ENCODE data around the gene NCAPH2. TPM values are rescaled to one million over a fixed set of nuclear protein-coding genes. Genes with fewer than 3 reads are reported as not detected.

Gene NCAPH2
- total RNA-seq, 1 donor from 2014 or later: 45.7 TPM

DNA sequence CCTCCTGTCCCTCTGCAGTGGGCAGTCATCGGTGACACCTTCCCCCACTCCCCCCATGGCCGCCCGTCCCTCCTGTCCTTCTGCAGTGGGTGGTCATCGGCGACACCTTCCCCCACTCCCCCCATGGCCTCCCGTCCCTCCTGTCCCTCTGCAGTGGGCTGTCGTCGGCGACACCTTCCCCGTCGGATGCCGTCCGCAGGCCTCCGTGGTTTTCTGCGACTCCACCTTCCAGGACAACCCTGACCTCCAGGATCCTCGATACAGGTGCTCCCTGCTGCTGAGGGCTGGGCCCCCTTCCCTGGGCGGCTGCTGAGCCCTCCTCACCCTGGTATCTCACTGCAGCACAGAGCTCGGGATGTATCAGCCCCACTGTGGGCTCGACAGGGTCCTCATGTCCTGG is 19.1 kb upstream of the NCAPH2 start:
- Histone ChIP-seq H3K27ac (no peak overlapping the region), H3K4me1 (no peaks in the 10 kb centered on the region), H3K9me3 (no peaks in the 10 kb centered on the region), H3K4me3 (no peak overlapping the region), H3K36me3 (no peaks in the 10 kb centered on the region), H3K27me3 (no peaks in the 10 kb centered on the region)
- DNase-seq (ENCODE audit: extremely low spot score in 2 of 2): no peak
- intact Hi-C loops (cut with DNase I): no loop called here
- TF ChIP-seq, protein P1, sequence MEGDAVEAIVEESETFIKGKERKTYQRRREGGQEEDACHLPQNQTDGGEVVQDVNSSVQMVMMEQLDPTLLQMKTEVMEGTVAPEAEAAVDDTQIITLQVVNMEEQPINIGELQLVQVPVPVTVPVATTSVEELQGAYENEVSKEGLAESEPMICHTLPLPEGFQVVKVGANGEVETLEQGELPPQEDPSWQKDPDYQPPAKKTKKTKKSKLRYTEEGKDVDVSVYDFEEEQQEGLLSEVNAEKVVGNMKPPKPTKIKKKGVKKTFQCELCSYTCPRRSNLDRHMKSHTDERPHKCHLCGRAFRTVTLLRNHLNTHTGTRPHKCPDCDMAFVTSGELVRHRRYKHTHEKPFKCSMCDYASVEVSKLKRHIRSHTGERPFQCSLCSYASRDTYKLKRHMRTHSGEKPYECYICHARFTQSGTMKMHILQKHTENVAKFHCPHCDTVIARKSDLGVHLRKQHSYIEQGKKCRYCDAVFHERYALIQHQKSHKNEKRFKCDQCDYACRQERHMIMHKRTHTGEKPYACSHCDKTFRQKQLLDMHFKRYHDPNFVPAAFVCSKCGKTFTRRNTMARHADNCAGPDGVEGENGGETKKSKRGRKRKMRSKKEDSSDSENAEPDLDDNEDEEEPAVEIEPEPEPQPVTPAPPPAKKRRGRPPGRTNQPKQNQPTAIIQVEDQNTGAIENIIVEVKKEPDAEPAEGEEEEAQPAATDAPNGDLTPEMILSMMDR (IDR thresholded peaks at IDR 0.05): no peak
- TF ChIP-seq POLR2AphosphoS5 (IDR thresholded peaks at IDR 0.05; ENCODE audit: insufficient read depth in 1 of 2, low read depth in 1 of 2) (no peak), POLR2A (IDR thresholded peaks at IDR 0.05) (no peak)

DNA sequence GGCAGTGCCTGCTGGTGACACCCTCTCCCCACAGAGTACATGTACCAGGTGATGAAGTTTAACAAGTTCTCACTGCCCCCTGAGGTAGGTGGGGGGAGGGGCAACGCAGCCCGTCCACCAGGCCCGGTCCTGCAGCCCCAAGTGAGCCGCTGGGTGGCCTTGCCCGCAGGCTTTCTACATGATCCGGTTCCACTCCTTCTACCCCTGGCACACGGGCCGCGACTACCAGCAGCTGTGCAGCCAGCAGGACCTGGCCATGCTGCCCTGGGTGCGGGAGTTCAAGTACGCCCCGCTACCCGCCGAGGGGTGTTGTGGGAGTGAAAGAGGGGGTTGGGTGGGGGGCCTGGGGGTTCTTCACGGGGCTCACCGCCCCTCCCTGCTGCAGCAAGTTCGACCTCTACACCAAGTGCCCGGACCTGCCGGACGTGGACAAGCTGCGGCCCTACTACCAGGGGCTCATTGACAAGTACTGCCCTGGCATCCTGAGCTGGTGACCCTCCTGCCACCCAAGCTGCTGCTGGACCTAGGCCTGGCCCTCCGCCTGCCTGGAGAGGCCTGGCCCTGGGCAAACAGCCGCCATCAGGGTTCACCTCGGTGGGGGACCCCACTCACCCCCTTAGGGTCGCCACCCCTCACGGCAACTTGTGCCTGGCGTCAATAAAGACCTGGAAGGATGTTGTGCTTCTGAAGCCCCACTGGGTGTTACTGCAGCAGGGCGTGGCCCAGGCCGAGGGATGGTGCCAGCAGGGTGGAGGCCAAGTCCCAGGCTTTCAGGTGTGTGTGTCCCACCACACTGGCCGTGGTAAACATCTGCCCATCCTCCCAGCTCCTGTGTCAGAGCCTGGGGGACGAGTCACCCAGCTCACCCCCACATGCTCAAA is 18.4 kb upstream of the NCAPH2 start:
- no peaks in the 10 kb centered on the region for H3K27me3 ChIP-seq
- H3K4me1 ChIP-seq: no peaks in the 10 kb centered on the region
- TF ChIP-seq POLR2A (IDR thresholded peaks at IDR 0.05): no peak
- TF ChIP-seq, protein P1 (IDR thresholded peaks at IDR 0.05): no peak
- TF ChIP-seq POLR2AphosphoS5 (IDR thresholded peaks at IDR 0.05; ENCODE audit: insufficient read depth in 1 of 2, low read depth in 1 of 2): no peak
- no peaks in the 10 kb centered on the region for H3K36me3 ChIP-seq
- no peaks in the 10 kb centered on the region for H3K9me3 ChIP-seq
- intact Hi-C loops (cut with DNase I): no loop called here
- H3K4me3 ChIP-seq: no peak overlapping the region
- DNase-seq (ENCODE audit: extremely low spot score in 2 of 2): no peak
- no peak overlapping the region for H3K27ac ChIP-seq

DNA sequence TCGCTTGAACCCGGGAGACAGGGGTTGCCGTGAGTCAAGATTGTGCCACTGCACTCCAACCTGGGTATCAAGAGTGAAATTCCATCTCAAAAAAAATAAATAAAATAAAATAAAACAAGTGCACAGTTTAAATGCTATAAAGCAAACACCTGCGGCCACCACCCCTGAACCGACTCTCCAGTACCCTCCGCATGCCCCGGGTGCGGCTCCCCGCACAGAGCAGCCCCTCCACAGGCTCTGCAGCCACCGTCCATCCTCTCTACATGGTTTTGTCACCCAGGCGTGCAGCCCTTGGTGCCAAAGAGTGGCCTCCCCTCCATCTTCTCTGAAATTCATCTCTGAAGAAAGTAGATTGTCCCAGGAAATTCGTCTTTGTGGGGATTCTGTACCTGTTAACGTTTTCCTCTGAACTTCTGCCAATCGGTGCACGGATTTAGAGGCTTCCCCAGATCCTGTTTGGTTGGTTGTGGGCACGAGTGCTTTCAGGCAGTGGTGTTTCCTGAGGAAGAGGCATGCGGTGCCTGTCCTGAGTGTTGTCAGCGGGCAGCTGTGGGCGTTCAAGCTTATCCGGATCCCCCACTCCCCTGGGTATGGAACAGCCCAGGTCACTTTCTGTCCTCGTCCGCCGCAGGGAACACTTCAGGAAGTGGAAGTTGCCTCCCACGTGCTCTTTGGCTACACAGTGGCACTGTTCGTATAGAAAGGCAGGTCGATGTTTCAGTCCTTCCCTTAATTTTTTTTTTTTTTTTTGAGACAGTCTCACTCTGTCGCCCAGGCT is 17.3 kb upstream of the NCAPH2 start:
- H3K4me1 ChIP-seq: no peaks in the 10 kb centered on the region
- H3K27ac ChIP-seq: no peak overlapping the region
- no peaks in the 10 kb centered on the region for H3K9me3 ChIP-seq
- H3K27me3 ChIP-seq: no peaks in the 10 kb centered on the region
- intact Hi-C loops (cut with DNase I): no loop called here
- DNase-seq (ENCODE audit: extremely low spot score in 2 of 2): no peak
- H3K4me3 ChIP-seq: no peak overlapping the region
- TF ChIP-seq, protein P1 (IDR thresholded peaks at IDR 0.05): no peak
- TF ChIP-seq POLR2A (IDR thresholded peaks at IDR 0.05) (no peak), POLR2AphosphoS5 (IDR thresholded peaks at IDR 0.05; ENCODE audit: insufficient read depth in 1 of 2, low read depth in 1 of 2) (no peak)
- no peaks in the 10 kb centered on the region for H3K36me3 ChIP-seq

DNA sequence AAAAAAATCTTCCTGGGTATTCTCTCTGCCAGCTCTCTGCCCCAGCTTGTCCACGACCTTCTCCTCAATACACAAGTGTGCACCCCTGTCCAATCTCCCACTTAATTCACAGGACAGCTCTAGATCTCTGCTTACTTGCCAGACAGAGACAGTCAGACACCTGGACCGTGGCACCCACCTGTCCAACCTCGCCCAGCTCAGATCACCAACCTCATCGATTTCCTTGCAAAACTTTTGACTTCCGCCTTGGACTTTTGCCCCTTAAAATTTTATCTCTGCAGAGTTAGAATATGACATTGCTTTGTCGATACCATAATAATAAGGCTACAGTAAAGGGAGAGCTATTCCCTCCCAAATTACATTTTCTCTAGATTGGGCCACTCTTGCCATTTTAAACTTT is 10.9 kb upstream of the NCAPH2 start:
- Histone ChIP-seq H3K27me3 (no peaks in the 10 kb centered on the region), H3K4me3 (no peak overlapping the region), H3K27ac (no peak overlapping the region), H3K36me3 (no peaks in the 10 kb centered on the region), H3K4me1 (peaks cover 8% of the 10 kb centered on the region), H3K9me3 (no peaks in the 10 kb centered on the region)
- intact Hi-C loops (cut with DNase I): no loop called here
- DNase-seq (ENCODE audit: extremely low spot score in 2 of 2): no peak
- TF ChIP-seq POLR2A (IDR thresholded peaks at IDR 0.05) (no peak), POLR2AphosphoS5 (IDR thresholded peaks at IDR 0.05; ENCODE audit: insufficient read depth in 1 of 2, low read depth in 1 of 2) (no peak)
- TF ChIP-seq, protein P1 (IDR thresholded peaks at IDR 0.05): no peak
